ENCODE data around the gene GUCD1. TPM values are rescaled to one million over a fixed set of nuclear protein-coding genes. Genes with fewer than 3 reads are reported as not detected.

GUCD1 gene
- total and polyA plus RNA-seq, 9 of the 15 experiments (the other 6 are each of a cell fraction or from before 2014, with no cell fraction given) = 31.5 to 67.8 (median 50.3) TPM

- ATAC-seq (no peak), DNase-seq (ENCODE audit: extremely low read depth in 1 of 4, low spot score in 3 of 4) (no peak), FAIRE-seq (no peak)
- no peaks in the 10 kb centered on the region for H3K27me3 ChIP-seq (ENCODE audit: control insufficient read depth in 2 of 2, insufficient read depth in 2 of 2, low read length in 2 of 2)
- H3K4me1 ChIP-seq (replicated peaks in 1 of 2; ENCODE audit: control insufficient read depth in 2 of 2, insufficient read depth in 2 of 2, low read length in 2 of 2) = peaks cover 13 to 15% of the 10 kb centered on the region in 2 experiments; a peak in 4 of 5 replicates
- no TSS peak for BruUV-seq (replicated peaks)
- peaks cover 50% of the 10 kb centered on the region; the same call in 2 of the 3 replicates for H3K36me3 ChIP-seq (ENCODE audit: control insufficient read depth, insufficient read depth, low read length)
- intact Hi-C loops (cut with micrococcal nuclease) (no loop called here), in situ Hi-C loops (cut with MboI) (no loop called here)
- H3K27ac ChIP-seq (ENCODE audit: extremely low read depth, low read depth, low read length) = no peak overlapping the region
- no peak overlapping the region for H2AFZ ChIP-seq (ENCODE audit: low read depth, low read length)
- CTCF ChIA-PET (ENCODE audit: low intra/inter-chr PET ratio) = no interaction called here
- peaks cover 49% of the 10 kb centered on the region for H3K79me2 ChIP-seq (ENCODE audit: control insufficient read depth, insufficient read depth, low read length)
- no peak overlapping the region for H3K4me3 ChIP-seq
- POLR2A ChIA-PET = interaction anchor here (1.0 to 1.5 kb wide), 2 partner anchors 10 to 369 kb away, joined by 5 to 7 read pairs; no protein-coding TSS in a partner anchor
- H3K9me3 ChIP-seq (replicated peaks; ENCODE audit: control insufficient read depth, insufficient read depth, low read depth, low read length) = no peaks in the 10 kb centered on the region
- H3K9ac ChIP-seq (ENCODE audit: insufficient read depth in 1 of 2, low read depth in 2 of 2, low read length in 2 of 2) = peak overlapping the region in 1 of 2 experiments; percentile 79; a peak in 2 of 4 replicates
- H3K4me2 ChIP-seq (ENCODE audit: insufficient read depth, low read length) = no peak overlapping the region
- 71% methylated on average over 7 of the region's 8 CpGs for WGBS (ENCODE audit: insufficient coverage, low coverage, missing lambda C conversion rate)
- H4K20me1 ChIP-seq (replicated peaks; ENCODE audit: control insufficient read depth, insufficient read depth, low read length) = 0 out of 2 replicates have a peak, but pooled peaks cover 13% of the 10 kb centered on the region
- H3K9me1 ChIP-seq (ENCODE audit: control insufficient read depth, insufficient read depth, low read length) = no peaks in the 10 kb centered on the region
- TF ChIP-seq SPI1 (IDR thresholded peaks at IDR 0.05; ENCODE audit: borderline replicate concordance, low read depth, low read length) (0 out of 2 replicates have a peak, but pooled peaks have one; percentile 12), BHLHE40 (IDR thresholded peaks at IDR 0.05; ENCODE audit: low read length) (peak; percentile 77), NCOA6 (IDR thresholded peaks at IDR 0.05) (no peak), FOSL1 (tag; conservative IDR thresholded peaks at IDR 0.05) (peak; percentile 56; the same call in 1 of the 2 replicates), MAX (CRISPR knock-in tag; IDR thresholded peaks at IDR 0.05) (0 out of 2 replicates have a peak, but pooled peaks have one; percentile 7), MCM7 (IDR thresholded peaks at IDR 0.05) (no peak)
Observed at GRCh38 chr22:24550028-24550901, 4.7 kb downstream of the GUCD1 start.
